ENCODE results near the gene UPK3B. TPM values are rescaled to one million over a fixed set of nuclear protein-coding genes. Genes with fewer than 3 reads are reported as not detected.
"Not testable (repeated sequence)": the region's sequence is repeated elsewhere in the genome, so short reads cannot be mapped to it uniquely, and the experiment has no call there.

The UPK3B gene
- total RNA-seq, 1 donor from 2014 or later: 0.87 TPM

GRCh38 chr7:76512941-76513816 lies 2.8 kb downstream of the UPK3B start:
- Mint-ChIP-seq H3K27me3 (ENCODE audit: unreplicated experiment) (no peaks in the 10 kb centered on the region), H3K27ac (ENCODE audit: unreplicated experiment) (no peak overlapping the region), H3K36me3 (ENCODE audit: low read depth, unreplicated experiment) (no peaks in the 10 kb centered on the region), H3K9me3 (ENCODE audit: unreplicated experiment) (no peaks in the 10 kb centered on the region), H3K4me1 (ENCODE audit: unreplicated experiment) (peaks cover 3% of the 10 kb centered on the region), H3K4me3 (ENCODE audit: unreplicated experiment) (no peak overlapping the region)
- DNase-seq (ENCODE audit: low spot score): peak; percentile 64
- TF ChIP-seq CTCF (IDR thresholded peaks at IDR 0.05; ENCODE audit: unreplicated experiment): peak; percentile 65

DNA sequence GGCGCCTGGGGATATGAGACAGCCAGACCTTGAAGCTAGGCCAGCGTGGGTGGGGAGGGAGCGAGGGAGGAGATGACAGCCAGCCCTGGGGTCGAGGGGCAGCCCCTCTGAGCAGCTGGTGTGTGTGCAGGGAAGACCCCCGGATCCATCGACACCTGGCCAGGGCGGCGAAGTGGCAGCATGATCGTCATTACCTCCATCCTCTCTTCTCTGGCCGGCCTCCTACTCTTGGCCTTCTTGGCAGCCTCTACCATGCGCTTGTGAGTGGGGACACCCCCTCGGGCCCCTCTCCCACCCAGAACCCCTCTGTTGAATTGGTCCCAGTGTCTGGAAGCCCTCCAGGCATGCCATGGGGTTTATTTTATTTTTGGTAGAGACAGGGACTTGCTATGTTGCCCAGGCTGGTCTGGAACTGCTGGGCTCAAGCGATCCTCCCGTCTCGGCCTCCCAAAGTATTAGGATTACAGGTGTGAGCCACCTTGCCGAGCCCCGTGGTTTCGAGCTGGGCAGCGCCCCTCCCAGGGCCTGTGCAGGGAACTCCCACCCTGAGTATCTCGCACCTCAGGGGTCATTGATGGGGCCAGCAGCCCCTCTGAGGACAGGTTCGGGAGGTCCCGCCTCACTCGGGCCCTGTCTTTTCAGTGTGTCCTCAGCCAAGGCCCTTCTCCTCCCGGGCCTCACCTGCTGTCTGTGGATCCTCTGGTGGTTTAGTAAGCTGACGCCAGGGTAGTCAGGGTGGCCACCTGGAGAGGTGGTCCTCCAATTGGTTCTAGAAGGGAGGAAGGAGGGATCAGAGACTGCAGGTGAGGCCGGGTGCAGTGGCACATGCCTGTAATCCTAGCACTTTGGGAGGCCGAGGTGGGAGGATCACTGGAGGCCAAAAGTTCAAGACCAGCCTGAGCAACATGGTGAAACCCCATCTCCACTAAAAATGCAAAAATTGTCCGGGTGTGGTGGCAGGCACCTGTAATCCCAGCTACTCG lies 3.8 kb downstream of the UPK3B start:
- Mint-ChIP-seq H3K36me3 (ENCODE audit: low read depth, unreplicated experiment) (no peaks in the 10 kb centered on the region), H3K4me1 (ENCODE audit: unreplicated experiment) (peaks cover 3% of the 10 kb centered on the region), H3K4me3 (ENCODE audit: unreplicated experiment) (no peak overlapping the region), H3K27me3 (ENCODE audit: unreplicated experiment) (no peaks in the 10 kb centered on the region), H3K27ac (ENCODE audit: unreplicated experiment) (no peak overlapping the region), H3K9me3 (ENCODE audit: unreplicated experiment) (no peaks in the 10 kb centered on the region)
- no peak for TF ChIP-seq CTCF (IDR thresholded peaks at IDR 0.05; ENCODE audit: unreplicated experiment)
- no peak for DNase-seq (ENCODE audit: low spot score)

DNA sequence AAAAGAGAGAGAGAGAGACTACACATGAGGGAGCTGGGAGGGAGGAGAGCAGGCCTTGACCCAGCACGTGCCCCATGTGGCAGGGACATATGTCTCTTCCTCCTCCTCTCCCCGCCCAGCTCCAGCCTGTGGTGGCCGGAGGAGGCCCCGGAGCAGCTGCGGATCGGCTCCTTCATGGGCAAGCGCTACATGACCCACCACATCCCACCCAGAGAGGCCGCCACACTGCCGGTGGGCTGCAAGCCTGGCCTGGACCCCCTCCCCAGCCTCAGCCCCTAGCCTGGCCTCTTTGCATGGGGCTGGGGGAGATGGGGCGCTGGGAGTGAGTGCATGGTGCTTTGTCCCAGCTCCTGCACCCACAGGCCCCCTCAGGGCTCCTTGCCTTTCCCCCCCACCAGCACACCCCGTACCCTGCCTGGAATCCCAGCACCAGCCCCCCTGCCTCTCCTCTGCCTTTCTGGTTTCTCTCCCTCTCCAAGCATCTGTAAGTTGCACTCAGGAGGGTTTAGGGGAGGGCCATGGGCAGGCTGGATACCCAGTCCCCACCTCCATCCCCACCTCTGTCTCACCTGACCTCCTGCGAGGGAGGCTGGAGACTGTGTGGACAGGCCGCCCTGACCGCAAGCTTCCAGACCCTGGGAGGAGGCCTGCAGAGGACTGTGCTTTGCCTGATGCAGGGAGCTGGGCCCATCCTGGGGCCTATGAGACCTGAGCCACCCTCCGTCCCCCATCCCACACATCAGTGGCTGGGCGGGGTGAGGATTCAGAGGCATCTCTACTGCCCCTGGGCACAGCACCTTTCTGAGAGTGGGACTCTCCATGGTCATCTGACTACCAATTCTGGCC lies 4.8 kb downstream of the UPK3B start:
- H3K9me3 Mint-ChIP-seq (ENCODE audit: unreplicated experiment): no peaks in the 10 kb centered on the region
- no peak overlapping the region for H3K4me3 Mint-ChIP-seq (ENCODE audit: unreplicated experiment)
- H3K27ac Mint-ChIP-seq (ENCODE audit: unreplicated experiment): no peak overlapping the region
- no peak for TF ChIP-seq CTCF (IDR thresholded peaks at IDR 0.05; ENCODE audit: unreplicated experiment)
- H3K27me3 Mint-ChIP-seq (ENCODE audit: unreplicated experiment): no peaks in the 10 kb centered on the region
- H3K4me1 Mint-ChIP-seq (ENCODE audit: unreplicated experiment): no peaks in the 10 kb centered on the region
- no peaks in the 10 kb centered on the region for H3K36me3 Mint-ChIP-seq (ENCODE audit: low read depth, unreplicated experiment)
- no peak for DNase-seq (ENCODE audit: low spot score)

GRCh38 chr7:76515999-76516443 lies 5.7 kb downstream of the UPK3B start:
- H3K4me1 Mint-ChIP-seq (ENCODE audit: unreplicated experiment): no peaks in the 10 kb centered on the region

DNA sequence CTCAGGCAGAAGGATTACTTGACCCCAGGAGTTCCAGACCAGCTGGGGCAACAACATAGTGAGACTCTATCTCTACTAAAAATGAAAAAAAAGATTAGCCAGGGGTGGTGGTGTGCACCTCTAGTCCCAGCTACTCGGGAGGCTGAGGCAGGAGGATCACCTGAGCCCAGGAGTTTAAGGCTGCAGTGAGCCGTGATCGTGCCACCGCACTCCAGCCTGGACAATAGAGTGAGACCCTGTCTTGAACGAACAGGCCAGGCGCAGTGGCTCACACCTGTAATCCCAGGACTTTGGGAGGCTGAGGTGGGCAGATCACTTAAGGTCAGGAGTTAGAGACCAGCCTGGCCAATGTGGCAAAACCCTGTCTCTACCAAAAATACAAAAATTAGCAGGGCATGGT lies 6.6 kb downstream of the UPK3B start:
- H3K36me3 Mint-ChIP-seq (ENCODE audit: low read depth, unreplicated experiment): not testable (repeated sequence)

More at GRCh38 chr7:76515999-76516443, 5.7 kb downstream of the UPK3B start:
- Mint-ChIP-seq H3K27ac (ENCODE audit: unreplicated experiment) (no peak overlapping the region), H3K4me3 (ENCODE audit: unreplicated experiment) (no peak overlapping the region), H3K27me3 (ENCODE audit: unreplicated experiment) (no peaks in the 10 kb centered on the region), H3K36me3 (ENCODE audit: low read depth, unreplicated experiment) (no peaks in the 10 kb centered on the region), H3K9me3 (ENCODE audit: unreplicated experiment) (no peaks in the 10 kb centered on the region)
- TF ChIP-seq CTCF (IDR thresholded peaks at IDR 0.05; ENCODE audit: unreplicated experiment): peak; percentile 65
- DNase-seq (ENCODE audit: low spot score): peak; percentile 78

GRCh38 chr7:76526183-76526582 lies 15.8 kb downstream of the UPK3B start:
- DNase-seq (ENCODE audit: low spot score); H3K27me3 Mint-ChIP-seq (ENCODE audit: unreplicated experiment); H3K4me1 Mint-ChIP-seq (ENCODE audit: unreplicated experiment); H3K36me3 Mint-ChIP-seq (ENCODE audit: low read depth, unreplicated experiment); H3K4me3 Mint-ChIP-seq (ENCODE audit: unreplicated experiment); H3K9me3 Mint-ChIP-seq (ENCODE audit: unreplicated experiment); H3K27ac Mint-ChIP-seq (ENCODE audit: unreplicated experiment): not testable (repeated sequence)

More for the DNA sequence above, 6.6 kb downstream of the UPK3B start:
- DNase-seq (ENCODE audit: low spot score); H3K27me3 Mint-ChIP-seq (ENCODE audit: unreplicated experiment); H3K9me3 Mint-ChIP-seq (ENCODE audit: unreplicated experiment); H3K27ac Mint-ChIP-seq (ENCODE audit: unreplicated experiment); H3K4me1 Mint-ChIP-seq (ENCODE audit: unreplicated experiment); H3K4me3 Mint-ChIP-seq (ENCODE audit: unreplicated experiment): not testable (repeated sequence)

- not testable (repeated sequence) for H3K36me3 Mint-ChIP-seq (ENCODE audit: low read depth, unreplicated experiment); H3K4me3 Mint-ChIP-seq (ENCODE audit: unreplicated experiment); H3K4me1 Mint-ChIP-seq (ENCODE audit: unreplicated experiment); H3K9me3 Mint-ChIP-seq (ENCODE audit: unreplicated experiment); DNase-seq (ENCODE audit: low spot score); H3K27me3 Mint-ChIP-seq (ENCODE audit: unreplicated experiment); H3K27ac Mint-ChIP-seq (ENCODE audit: unreplicated experiment)
Measured at GRCh38 chr7:76531643-76532042, 21.3 kb downstream of the UPK3B start.
